ENCODE measurements around the gene RFTN2.

DNA sequence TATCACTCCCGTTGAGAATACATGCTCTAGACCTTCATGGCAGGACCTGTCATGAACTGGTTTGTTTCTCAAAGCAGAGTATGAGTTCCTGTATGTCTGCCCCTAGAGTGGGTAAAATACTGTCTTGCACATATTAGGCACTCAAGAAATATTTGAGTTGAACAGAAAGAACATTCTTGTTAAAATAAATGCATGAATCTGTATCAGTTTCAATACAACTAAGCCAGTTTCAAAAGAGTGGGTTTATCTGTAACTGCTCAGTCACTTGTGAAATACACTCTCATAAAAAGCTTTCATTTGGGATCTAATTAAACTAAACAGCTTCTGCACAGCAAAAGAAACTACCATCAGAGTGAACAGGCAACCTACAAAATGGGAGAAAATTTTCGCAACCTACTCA lies 69.2 kb downstream of the RFTN2 start:
- TF ChIP-seq, protein P1, sequence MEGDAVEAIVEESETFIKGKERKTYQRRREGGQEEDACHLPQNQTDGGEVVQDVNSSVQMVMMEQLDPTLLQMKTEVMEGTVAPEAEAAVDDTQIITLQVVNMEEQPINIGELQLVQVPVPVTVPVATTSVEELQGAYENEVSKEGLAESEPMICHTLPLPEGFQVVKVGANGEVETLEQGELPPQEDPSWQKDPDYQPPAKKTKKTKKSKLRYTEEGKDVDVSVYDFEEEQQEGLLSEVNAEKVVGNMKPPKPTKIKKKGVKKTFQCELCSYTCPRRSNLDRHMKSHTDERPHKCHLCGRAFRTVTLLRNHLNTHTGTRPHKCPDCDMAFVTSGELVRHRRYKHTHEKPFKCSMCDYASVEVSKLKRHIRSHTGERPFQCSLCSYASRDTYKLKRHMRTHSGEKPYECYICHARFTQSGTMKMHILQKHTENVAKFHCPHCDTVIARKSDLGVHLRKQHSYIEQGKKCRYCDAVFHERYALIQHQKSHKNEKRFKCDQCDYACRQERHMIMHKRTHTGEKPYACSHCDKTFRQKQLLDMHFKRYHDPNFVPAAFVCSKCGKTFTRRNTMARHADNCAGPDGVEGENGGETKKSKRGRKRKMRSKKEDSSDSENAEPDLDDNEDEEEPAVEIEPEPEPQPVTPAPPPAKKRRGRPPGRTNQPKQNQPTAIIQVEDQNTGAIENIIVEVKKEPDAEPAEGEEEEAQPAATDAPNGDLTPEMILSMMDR (IDR thresholded peaks at IDR 0.05): no peak
- TF ChIP-seq POLR2A (IDR thresholded peaks at IDR 0.05): no peak
- no peak for TF ChIP-seq POLR2AphosphoS5 (IDR thresholded peaks at IDR 0.05)
